NCI-H510A treated with DMSO at 0.1 percent for 48 hours (cell line): ENCODE data around the gene MT1B.
"Not testable (repeated sequence)": the region's sequence is repeated elsewhere in the genome, so short reads cannot be mapped to it uniquely, and the experiment has no call there.

Experiments used
- DNase-seq: peaks from one replicate; lab custom pipeline; 2025; lab: John Stamatoyannopoulos, UW

Gene MT1B

GRCh38 chr16:56637814-56638750 lies 13.6 kb upstream of the MT1B start, which contains the start of gene MT1A:
TSS of gene MT1A (plus strand) at chr16:56638666. CDS start at chr16:56638739, 73 bp downstream.
- DNase-seq = peak; percentile 31

DNA sequence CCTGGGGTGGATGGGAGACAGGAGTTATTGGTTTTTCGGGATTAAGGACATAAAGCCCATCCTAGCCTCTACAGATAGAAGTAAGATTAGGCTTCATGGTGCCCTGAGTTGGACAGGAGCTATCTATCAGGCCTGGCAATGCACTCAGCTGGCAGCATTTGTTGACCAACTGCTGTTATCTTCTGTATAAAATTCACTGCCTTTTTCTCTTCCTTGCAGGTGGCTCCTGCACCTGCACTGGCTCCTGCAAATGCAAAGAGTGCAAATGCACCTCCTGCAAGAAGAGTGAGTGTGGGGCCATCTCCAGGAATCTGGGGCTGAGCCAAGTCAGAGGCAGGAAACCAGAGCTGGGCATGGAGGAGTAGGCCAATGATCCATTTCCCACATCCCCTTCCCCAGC lies 12.6 kb upstream of the MT1B start:
- no peak for DNase-seq

DNA sequence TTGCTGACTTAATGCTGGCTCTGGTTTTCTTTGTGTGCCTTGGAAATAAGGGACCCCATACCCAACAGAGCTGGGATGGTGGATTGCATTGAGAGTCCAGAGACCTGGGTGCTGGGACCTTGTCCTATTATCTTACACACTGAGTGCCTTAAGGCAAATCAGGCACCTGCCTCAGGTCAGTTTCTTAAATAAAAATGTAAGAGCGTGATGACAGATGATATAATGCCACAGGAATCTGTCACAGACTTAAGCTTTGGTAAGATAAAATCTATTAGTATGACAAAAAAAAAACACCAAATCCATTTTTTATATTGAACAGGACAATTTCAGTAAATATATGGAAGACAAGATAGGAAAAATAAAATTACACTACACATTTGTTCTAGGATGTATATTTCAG lies 11.6 kb upstream of the MT1B start:
- DNase-seq = no peak

GRCh38 chr16:56641166-56641565 lies 10.5 kb upstream of the MT1B start:
- DNase-seq = no peak

GRCh38 chr16:56643080-56643778 lies 8.5 kb upstream of the MT1B start:
- DNase-seq = peak; percentile 27

- DNase-seq = no peak
Measured at GRCh38 chr16:56643833-56644232, 7.9 kb upstream of the MT1B start.

DNA sequence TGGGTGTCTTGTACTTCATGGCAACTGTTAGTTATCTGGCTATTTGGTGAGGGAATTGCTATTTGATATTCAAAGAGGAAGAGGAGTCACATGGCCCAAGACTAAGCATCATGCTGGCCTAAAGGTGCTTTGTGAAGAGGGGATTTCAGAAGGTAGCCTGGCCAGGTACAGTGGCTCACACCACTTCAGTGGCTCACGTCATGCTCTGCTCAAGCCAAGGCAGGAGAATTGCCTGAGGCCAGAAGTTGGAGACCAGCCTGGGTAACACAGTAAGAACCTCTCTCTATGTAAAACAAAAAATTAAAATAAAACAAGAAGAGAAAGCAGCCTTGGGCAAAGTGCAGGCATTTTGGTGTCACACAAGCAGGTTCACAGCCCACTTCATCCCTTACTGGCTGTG lies 6.4 kb upstream of the MT1B start:
- no peak for DNase-seq

DNA sequence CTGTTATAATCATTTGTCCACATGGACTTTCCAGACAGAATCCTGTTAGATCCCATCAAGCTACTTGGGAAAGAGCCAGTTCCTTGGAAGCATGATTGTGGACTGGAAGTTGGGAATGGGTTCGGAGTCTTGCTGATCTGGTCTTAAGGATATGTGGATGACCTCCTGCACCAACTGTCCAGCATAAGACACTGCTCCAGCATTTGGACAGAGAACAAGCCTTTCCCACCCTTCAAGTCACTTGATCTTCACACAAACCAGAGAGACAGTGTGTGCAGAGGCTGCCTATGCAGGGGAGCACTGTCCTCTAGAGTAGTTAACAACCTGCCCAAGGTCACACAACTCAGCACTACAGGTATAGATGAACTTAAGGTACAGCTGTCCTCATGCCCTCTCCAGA lies 5.8 kb upstream of the MT1B start:
- DNase-seq = no peak

GRCh38 chr16:56647641-56648431 lies 3.9 kb upstream of the MT1B start:
- DNase-seq = no peak

- DNase-seq = no peak
Measured at GRCh38 chr16:56649271-56649670, 2.4 kb upstream of the MT1B start.

GRCh38 chr16:56649820-56650219 lies 1.9 kb upstream of the MT1B start:
- no peak for DNase-seq

GRCh38 chr16:56652600-56652999 lies 914 bp downstream of the MT1B start:
- DNase-seq = no peak

DNA sequence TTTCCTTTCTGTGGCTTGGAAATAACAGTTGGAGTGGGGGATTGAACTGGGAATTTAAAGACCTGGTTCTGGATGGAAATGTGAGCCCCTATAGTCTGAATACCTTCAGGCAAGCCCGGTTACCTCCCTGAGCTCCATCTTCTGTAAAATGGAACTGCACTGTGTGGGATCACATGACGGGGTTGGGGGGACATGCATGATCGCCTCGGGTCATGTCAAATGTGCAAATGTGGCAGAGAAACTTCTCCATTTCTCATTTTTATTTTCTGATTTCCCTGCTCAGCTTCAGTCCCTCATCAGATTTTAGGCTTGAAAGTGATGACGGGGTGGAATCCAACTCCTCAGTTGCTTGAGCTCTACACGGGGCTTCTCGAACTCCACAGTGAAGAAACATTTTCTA lies 1.5 kb downstream of the MT1B start:
- no peak for DNase-seq

DNA sequence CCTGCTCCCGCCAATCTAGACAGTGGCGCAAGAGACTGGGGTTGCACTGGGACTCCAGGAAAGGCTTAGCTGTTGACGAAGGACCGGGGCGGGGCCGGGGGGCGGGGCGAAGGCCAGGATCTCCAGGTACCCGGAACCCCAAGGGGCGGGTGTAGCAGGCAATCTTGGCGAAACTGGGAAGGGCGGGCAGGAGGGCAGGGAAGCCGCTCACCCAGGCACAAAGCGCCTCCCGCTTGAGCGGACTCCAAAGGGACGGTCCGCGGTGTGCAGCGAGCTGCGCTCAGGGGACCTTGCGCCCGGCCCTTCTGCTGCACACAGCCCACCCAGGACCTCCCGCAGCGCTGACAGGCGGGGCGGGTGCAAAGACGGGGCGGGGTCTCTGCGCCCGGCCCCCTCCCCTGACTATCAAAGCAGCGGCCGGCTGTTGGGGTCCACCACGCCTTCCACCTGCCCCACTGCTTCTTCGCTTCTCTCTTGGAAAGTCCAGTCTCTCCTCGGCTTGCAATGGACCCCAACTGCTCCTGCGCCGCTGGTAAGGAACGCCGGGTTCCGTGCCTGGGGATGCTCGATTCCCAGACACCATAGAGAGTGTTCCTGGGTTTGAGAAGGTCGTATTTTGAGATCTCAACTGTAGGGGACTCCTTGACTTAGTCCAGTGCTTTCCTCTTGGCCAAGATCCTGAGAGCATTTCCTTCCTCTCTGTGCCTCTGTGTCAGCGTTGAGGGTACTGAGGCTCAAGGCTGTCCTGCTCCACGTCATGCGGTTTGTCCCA lies 6.1 kb downstream of the MT1B start, which contains the start of gene MT1F:
Gene MT1F, plus strand, starts transcription at position 405 of the 772 bp plus-strand sequence. Its CDS starts 100 bp downstream, at position 505.
- DNase-seq = peak; percentile 55

DNA sequence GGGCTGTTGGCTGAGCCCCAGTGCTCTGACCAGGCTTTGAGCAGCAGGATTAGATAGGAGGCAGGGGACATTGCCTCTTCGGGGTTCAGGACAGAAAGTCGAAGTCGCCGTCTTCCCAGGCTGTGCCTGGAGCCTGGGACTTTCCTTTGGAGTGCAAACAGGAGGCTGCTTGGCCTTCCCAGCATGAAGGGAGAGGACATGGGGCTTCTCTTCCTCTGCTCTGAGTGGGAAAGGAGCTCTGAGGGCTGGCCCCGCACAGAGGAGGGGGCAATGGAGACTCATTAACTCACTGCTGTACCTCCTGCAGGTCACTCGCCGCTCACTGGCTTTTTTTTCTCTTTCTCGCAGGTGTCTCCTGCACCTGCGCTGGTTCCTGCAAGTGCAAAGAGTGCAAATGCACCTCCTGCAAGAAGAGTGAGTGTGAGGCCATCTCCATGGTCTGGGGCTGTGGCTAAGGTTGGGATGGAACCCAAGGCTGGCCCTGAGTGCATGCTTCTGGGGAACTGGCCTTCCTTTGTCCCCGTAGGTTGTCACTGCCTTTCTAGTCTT lies 6.7 kb downstream of the MT1B start:
- DNase-seq = no peak

- DNase-seq = peak; percentile 24
Measured at GRCh38 chr16:56662357-56663354, 11.0 kb downstream of the MT1B start.

DNA sequence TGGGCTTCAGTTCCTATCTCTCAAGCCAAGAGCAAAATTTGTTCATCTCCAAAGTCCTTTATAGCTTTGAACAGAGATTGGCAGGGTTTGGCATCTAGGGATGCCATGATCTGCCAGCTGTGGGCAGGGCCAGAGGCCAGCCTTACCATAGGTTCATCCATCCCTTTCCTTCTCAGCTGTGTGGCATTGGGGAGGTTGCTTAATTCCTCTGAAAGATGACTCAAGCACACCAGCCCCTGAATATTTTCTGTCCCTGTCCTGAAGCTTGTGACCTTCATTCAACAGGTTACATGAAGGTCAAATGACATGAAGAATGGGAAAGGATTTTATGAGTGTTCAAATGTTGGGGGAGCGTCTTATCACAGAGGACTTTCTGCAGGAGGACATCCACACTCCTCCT lies 12.8 kb downstream of the MT1B start:
- no peak for DNase-seq

GRCh38 chr16:56665286-56666261 lies 13.9 kb downstream of the MT1B start:
- DNase-seq = not testable (repeated sequence)
